ENCODE measurements around the gene CYFIP1.

The CYFIP1 gene

DNA sequence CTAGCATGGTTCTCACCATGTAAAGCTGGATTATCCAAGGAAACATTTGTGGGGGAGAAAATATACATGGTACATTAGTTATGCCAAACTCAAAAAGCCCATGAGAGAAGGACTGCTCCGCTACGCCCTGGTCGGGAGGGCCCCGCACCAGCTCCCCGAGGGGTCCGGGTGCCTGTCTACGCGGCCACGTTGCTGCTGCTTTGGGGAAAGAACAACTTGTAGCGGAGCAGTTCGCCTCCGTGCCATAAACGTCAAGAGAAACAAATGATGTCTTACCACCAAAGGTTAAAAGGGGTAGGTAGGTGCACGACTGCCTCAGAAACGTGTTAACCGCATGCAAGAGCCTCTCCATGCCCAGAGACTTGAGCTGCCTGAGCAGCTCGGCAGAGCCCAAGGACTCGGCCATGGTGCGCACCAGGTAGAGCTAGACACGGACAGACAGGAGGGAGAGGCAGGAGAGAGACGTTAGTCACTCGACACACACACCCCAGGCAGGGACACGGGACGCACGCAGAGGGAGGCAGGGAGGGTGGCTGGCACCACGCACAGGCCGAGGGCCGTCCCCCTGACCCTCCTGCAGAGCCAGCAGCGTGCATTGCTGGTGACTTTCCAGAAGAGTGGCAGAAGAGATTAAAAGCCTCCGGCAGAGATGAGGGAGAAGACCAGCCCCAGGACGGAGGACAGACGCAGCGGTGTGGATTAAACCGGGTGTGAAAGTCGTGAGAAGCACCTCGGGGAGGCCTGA, 63.4 kb downstream of the CYFIP1 start:
- TF ChIP-seq, protein P1, sequence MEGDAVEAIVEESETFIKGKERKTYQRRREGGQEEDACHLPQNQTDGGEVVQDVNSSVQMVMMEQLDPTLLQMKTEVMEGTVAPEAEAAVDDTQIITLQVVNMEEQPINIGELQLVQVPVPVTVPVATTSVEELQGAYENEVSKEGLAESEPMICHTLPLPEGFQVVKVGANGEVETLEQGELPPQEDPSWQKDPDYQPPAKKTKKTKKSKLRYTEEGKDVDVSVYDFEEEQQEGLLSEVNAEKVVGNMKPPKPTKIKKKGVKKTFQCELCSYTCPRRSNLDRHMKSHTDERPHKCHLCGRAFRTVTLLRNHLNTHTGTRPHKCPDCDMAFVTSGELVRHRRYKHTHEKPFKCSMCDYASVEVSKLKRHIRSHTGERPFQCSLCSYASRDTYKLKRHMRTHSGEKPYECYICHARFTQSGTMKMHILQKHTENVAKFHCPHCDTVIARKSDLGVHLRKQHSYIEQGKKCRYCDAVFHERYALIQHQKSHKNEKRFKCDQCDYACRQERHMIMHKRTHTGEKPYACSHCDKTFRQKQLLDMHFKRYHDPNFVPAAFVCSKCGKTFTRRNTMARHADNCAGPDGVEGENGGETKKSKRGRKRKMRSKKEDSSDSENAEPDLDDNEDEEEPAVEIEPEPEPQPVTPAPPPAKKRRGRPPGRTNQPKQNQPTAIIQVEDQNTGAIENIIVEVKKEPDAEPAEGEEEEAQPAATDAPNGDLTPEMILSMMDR (IDR thresholded peaks at IDR 0.05) = no peak
- TF ChIP-seq ZFX (IDR thresholded peaks at IDR 0.05; ENCODE audit: borderline replicate concordance) = no peak
- H3K27ac ChIP-seq = no peak overlapping the region

DNA sequence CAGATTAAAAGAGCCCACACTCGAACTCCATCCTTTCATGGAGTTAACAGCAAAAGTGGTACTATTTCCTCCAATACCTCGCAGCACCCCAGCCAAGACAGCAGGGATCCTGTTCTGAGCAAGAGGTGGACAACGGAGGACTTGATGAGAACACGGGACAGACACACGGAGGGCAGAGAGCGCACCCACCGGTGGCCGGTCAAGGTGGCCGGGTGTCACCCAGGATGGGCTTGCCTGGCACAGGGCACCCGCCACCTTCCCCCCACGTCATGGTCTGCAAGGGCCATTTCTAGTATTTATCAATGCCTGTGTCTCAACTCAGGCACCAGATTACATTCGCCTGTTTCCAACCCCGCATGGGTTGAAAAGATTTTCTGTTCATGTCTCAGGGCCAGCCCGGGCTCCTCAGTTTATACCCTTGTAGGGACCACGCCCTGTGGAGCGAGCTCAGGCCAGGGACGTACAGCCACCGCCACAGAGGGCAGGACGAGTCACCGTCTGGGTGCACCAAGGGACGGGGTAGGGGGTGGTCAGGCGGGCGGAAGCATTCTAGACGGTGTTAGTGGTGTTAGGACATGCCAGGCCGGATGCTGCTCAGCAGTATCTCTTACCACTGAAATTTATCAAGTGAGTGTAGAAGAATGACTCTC, 64.2 kb downstream of the CYFIP1 start:
- H3K27ac ChIP-seq = no peak overlapping the region
- TF ChIP-seq ZFX (IDR thresholded peaks at IDR 0.05; ENCODE audit: borderline replicate concordance) = no peak
- TF ChIP-seq, protein P1 (IDR thresholded peaks at IDR 0.05) = no peak

DNA sequence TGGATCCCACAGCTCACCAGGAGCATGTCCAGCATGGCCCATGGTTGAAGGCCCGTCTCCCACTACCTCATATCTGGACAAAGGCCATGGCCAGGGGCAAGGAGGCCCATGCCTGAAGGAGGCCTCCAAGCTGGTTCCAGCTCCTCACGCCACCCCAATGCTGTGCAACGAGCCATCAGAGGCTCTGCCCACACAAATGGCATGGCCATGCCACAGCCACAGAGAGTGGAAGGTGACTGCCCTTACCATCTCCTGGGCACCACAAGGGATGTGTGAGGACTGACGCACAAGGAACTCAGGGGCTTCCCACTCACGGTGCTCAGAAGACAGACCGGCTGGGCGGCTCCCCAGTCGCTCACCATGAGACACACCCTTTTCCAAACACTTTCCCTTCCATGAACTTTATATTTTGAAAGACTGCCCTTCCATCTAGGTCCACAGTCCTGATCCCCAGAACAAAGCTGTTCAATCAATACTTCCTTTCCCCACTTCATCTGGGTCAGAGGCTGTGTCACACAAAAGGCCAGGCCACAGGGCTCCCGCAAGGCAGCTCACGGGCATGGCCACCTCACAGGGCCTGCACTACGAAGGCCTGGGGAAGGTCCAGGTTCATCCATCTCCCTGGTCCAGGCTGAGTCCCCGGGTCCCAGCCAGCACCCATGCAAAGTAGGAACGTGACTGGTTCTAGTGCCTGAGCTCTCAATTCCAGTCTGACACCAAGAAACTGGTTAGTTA, 66.4 kb downstream of the CYFIP1 start:
- no peak overlapping the region for H3K27ac ChIP-seq
- TF ChIP-seq, protein P1 (IDR thresholded peaks at IDR 0.05) = no peak
- no peak for TF ChIP-seq ZFX (IDR thresholded peaks at IDR 0.05; ENCODE audit: borderline replicate concordance)

DNA sequence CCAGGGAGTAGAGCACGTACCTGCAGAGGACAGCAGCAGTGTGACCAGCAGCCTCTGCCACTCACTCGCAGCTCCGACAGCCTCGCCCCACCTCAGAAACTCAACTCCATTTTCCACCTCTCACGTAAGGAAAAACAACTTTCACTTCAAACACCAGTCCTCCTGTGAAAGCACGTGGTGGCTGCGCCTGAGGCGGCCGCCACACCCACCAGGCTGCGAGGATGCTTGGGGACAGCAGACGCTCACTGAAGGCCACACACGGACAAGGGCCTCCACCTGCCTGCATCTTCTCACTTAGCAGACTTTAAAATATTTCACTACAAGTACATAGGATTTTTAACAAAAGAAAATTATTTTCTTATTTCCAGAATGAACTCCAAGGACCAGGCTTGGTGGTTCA, 67.9 kb downstream of the CYFIP1 start:
- no peak overlapping the region for H3K27ac ChIP-seq
- TF ChIP-seq, protein P1 (IDR thresholded peaks at IDR 0.05) = no peak
- TF ChIP-seq ZFX (IDR thresholded peaks at IDR 0.05; ENCODE audit: borderline replicate concordance) = no peak

DNA sequence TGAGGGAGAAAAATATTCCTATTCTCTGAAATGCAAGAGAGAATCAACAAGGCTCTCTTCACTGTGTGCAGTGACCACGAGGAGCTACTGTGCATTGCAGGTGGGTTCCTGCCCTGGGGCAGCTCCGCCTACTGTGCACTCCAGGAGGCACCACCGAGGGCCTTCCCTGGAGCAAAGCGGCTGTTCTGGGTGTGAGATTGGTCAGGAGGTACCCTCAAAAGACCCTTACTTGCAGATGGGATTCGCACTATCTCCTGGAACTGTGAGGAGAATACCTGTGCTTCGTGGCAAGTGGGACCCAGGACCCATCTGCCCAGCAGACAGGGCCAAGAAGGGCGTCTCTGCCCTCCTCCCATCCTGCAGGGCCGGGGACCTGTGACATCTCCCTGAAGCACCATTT, 68.9 kb downstream of the CYFIP1 start:
- no peak overlapping the region for H3K27ac ChIP-seq
- TF ChIP-seq, protein P1 (IDR thresholded peaks at IDR 0.05) = no peak
- TF ChIP-seq ZFX (IDR thresholded peaks at IDR 0.05; ENCODE audit: borderline replicate concordance) = no peak

DNA sequence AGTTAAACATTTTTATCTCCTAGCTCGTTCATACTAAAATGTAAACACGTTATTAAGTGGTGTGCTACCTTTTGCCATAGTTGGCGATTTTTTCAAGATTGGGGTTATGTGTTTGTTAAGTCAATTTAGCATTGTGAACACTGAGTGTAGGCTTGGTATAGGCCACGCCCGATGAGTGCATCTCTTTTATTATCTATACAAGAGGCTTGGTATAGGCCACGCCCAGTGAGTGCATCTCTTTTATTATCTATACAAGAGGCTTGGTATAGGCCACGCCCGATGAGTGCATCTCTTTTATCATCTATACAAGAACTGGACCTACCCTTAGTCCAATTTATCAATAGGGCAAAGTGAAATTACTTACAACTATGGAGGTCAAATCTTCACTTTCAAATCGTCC, 71.3 kb downstream of the CYFIP1 start:
- H3K27ac ChIP-seq = no peak overlapping the region
- no peak for TF ChIP-seq ZFX (IDR thresholded peaks at IDR 0.05; ENCODE audit: borderline replicate concordance)
- TF ChIP-seq, protein P1 (IDR thresholded peaks at IDR 0.05) = no peak

Measured in 22Rv1 (cell line).